ENCODE results near the gene EPC1.
"Not testable (repeated sequence)": the region's sequence is repeated elsewhere in the genome, so short reads cannot be mapped to it uniquely, and the experiment has no call there.

The EPC1 gene

DNA sequence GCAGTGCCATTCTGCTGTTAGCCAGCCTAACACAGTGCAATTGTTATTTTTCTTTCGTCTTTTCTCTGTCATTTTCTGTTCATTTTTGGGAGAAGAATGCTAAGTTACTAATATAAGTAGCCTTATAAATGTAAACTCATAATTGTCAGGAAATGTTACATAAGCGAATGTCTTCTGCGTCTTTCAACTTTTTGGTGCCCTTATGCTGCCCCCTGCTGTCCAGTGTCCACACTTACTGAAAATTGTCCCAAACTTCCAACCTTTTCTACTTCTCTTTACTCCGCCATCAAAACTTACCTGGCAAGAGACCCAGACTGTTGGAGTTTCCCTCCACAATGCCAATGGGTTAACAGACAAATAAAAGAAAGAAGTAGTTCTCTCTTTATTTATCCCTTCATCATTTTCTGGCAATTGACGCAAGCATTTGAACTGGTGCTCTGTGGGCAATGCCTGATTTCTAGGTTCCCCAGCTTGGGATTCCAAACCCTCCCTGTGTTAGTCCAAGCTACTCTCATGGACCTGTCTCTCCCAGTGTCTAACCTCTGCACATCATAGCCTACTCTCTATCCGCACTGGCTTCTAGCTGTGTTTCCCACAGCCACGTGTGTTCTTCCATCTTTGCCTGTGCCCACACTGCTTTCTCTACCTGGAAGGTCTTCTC lies 21.0 kb upstream of the EPC1 start:
- peak in 1 of 2 experiments; percentile 38 for DNase-seq

DNA sequence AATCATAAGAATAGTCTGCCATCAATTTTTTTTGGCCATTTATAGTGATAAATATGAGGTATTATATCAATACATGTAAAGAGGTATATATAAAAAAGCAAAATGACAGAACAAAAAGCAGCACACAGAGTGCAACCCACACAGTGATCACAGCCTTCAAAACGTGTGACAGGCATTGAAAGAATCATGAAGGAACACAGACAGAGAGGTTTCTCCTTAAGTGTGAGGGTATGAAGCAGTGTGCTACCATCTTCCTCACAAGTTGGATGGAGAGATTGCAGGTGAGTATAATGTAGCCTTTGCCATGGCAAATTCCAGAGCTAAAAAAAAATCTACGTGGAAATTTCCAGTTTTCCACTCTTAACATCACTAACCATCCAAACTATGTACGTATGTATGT lies 19.6 kb upstream of the EPC1 start:
- DNase-seq = no peak

DNA sequence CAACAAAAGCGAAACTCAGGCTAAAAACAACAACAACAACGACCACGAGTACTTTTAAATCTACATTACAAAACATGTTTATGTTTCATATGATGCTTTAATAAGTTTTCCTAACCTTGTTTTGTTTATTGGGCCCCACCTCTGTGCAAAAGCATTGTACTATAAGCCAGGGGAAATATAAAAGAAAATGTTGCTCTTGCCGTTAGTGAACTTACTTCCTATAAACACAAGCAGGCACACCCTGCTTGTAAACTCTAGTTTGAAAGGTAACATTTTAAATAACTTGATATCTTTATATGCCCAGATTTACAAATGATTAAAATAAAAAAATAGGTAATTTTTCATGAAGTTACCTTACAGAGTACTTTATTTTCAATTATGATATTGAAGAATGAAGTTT lies 19.2 kb upstream of the EPC1 start:
- DNase-seq = no peak

DNA sequence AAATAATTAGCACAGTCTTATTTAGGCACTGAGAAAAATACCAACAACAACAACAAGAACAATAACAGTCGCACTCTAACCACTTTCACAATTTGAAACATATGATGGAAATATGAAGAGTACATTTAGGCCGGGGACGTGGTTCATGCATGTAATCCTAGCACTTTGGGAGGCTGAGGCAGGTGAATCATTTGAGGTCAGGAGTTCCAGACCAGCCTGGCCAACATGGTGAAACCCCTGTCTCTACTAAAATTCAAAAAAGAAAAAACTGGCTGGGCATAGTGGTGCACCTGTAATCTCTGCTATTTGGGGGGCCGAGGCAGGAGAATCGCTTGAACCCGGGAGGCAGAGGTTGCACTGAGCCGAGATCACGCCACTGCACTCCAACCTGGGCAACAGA lies 18.4 kb upstream of the EPC1 start:
- not testable (repeated sequence) for DNase-seq

DNA sequence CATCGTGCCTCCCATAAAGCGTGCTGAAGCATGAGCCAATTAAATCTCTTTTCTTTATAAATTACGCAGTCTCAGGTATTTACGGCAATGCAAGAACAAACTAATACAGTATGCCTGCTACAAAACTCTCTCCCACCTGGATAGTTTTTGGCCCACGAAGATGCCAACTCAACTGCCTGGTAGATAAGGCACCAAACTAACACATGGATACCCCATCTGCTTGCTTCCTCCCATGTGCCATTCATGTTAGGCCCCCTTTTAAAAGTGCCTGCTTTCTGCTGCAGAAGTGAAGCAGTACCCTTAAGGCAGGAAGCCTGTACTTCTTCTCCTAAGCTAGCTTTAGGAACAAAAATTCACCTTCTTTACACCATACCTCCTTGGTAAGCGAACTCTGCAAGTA lies 15.6 kb upstream of the EPC1 start:
- no peak for DNase-seq

DNA sequence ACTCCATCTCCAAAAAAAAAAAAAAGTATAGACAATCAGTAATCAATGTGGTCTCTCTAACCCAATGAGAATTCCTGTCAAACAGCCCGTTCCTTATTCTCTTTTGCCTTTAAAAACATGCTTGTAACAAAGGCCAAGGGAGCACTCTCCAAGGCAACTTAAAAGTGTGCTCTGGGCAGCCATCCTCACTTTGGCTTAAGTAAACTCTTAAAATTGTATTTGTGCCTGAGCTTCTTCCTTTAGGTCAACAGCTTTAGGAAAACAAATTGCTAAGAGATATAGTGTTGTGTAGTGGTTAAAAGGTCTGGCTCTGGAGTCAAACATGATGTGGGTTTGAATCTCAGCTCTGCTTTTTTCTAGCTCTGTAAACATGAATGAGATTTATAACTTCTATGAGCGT lies 13.9 kb upstream of the EPC1 start:
- no peak for DNase-seq

DNA sequence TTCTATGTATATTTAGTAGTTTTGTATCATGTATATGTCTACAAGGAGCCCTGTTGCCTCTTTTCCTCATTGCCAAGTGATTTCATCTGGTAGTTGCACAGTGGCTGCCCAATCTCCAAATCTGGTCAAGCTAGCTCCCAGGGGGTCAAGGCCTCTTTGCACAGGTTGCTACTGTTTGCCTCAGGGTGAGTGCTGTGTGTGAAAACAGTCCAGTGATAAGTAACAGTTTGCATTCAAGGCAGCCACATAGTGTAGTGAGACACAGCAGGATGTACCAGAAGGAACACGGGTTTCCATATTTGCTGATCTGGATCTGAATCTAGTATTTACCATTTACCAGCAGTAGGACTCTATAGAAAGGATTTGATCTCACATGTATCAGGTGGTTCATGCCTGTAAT lies 13.3 kb upstream of the EPC1 start:
- no peak for DNase-seq

DNA sequence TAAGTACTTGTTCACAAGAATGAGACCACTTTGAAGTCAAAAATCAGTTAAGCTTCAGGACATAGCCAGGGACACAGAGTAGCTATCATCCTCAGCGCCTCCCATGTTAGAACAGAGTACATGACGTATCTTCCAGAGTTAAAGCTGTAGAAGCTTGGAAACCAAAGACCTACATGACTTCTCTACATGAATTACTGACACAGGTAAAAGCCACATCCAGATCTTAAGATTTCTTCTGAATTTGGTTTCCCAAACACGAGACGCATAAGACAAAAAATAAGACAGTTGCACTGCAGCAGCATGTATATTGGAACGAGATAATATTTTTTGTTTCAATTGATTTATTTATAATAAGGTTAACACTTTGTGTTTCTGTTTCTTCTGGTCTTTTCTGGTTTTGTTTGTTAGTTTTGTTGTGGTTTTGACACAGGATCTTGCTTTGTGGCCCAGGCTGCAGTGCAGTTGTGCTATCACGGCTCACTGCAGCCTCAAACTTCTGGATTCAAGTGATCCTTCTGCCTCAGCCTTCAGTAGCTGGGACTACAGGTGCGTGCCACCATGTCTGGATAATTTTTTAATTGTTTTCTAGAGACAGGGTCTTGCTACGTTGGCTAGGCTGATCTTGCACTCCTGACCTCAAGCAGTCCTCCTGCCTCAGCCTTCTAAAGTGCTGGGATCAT lies 10.2 kb upstream of the EPC1 start:
- DNase-seq = no peak

DNA sequence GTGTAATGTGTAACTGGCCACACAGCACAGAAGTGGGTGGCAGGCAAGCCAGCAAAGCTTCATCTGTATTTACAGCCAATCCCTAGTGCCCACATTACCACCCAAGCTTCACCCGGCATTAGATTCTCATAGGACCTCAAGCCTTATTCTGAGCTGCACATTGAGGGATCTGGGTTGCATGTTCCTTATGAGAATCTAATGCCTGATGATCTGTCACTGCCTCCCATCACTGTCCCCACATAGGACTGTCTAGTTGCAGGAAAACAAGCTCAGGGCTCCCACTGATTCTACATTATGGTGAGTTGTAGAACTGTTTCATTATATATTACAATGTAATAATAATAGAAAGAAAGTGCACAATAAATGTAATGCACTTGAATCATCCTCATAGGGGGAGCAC lies 7.7 kb upstream of the EPC1 start:
- not testable (repeated sequence) for DNase-seq

DNA sequence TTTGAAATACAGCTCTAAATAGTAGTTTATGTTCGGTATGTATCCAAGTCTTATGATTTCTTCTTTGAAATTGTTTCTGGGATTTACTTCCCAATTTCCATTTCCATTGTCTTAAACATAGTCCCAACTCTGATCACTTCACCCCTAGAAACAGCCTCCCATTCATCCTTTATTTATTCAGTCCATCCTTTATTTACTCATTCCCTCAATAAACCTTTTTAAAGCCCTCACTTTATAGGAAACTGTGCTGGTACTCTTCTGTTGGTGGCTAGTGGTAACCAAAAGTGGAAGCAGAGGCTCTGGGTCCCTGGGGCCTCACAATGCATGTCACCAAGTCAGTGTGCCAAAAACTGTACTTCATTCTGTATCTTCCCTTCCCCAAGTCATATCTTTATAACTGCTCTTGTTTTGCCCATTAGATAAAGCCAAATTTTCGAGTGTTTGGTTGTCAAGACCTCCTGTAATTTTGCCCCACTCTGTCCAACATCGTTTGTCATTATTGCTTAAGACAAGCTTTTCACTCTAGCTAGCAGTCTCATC lies 3.9 kb upstream of the EPC1 start:
- no peak for DNase-seq

DNA sequence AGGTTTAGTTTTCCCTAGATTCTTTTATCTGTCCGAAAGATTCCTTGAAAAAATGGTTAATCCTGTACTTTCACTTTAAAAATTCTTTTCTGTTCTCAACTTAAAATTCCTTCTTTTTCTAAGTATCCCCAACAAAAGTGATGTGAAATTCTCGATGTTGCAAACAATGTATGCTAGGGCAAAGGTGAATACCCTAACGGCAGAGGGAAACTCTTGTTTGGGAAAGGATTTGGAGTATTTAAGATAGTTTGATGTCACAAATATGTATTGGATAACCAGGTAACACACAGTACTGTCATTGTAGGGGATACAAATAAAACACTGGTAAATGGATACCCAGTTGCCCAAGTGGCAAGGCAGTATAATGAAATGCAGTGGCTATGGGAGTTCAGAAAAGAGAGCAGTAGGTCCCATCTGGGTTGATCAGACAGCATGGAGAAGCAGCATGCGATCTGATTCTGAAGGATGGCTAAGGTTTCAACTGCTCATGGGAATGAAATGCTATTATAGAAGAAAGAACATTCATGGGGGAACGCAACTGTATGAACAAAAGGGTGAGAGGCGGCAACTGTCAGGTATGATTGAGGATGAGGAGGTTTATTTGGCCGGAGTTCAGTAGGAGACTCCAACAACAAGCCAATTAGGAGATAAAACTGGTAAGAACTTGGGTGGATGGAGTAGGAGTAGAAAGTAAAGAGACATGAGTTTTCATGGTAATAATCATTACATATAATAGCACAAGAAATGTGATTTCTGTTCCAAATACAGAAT lies 3.2 kb upstream of the EPC1 start:
- no peak for DNase-seq

DNA sequence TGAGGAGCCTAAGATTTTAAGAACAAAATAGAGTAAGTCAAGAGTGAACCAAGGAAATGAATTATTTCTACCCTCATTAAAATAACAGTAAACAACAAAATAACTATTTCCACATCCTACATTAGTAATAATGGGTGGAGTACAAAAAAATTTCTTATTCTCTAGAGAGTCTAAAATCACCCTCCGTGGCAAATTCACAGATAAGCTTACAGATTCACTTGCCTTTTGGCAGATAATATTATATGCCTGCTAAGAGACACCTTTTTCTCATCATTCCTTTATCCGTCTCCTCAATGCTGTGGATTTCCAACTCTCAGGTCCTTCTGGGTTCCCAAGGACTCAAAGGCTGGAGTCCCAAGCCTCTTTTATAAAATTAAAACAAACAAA lies 2.2 kb upstream of the EPC1 start:
- DNase-seq = no peak

DNA sequence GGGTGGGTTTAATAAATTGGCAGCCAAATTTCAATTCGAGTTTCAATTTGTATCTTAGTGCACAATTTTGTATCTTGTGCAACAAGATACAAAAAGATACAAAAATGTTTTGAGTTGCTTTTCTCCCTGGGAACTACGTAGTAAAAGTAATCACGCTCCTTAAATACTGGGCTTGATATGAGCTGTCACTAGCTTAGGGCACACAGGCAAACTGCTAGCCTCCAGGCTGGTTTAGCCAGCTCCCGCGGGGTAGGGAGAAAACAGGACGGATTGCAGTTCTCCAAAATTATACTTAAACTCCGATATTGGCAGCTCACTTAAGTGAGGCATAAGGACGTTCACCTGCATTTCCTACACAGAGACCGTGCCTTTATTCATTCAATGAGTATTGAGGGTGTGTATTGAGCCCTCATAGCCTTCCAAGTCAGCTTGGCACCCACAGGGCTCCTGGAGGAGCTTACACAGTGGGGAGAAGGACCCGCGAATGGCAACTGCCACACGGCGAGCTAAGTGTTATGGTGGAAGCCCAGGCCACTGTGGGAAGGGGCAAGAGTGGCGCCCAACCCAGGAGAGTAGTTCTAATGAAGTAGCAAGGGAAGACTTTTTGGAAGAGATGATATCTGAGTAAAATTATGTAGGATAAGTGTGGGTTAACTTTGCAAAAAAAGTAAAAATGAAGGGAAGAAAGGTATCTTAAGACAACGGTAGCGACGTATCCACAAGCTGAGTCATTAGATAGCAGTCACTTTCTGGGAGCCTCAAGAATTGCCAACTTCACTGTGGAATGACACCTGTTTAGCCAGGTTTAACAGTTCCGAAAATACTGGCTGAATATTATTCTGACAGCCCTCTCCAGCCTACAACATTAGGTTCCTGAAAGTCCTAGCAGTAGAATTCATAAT lies 1.6 kb upstream of the EPC1 start:
- peak in 1 of 2 experiments; percentile 14 for DNase-seq

DNA sequence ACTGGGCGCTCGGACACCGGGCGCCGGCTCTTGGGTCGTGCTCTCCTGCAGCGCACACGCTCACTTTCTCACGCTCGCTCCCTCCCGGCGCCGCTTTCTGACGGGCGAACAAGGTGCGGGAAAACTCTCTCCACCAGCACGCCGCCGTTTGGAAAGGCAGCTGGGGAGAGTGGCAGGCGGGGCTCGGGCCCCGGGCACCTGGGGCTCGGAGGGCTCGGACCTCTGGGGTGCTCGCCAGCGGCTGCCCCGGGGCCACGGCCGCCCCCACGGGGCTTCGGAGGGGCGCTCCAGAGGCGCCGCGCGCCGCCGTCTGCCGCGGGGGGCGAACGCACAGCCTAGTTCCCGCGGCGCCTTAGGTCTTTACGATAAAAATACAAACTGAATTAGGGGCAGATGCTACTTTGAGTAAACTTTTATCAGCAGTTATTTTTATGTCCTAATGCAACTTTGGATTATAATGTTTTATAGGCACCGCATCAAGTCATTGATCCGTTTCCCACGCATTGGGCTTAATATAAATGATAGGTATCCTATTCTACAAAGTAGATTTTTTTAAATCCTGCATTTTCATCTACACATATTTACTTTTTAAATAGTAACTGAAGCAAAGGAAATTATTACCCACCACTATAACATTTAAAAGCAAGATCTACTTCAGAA lies 535 bp upstream of the EPC1 start:
- no peak for DNase-seq

DNA sequence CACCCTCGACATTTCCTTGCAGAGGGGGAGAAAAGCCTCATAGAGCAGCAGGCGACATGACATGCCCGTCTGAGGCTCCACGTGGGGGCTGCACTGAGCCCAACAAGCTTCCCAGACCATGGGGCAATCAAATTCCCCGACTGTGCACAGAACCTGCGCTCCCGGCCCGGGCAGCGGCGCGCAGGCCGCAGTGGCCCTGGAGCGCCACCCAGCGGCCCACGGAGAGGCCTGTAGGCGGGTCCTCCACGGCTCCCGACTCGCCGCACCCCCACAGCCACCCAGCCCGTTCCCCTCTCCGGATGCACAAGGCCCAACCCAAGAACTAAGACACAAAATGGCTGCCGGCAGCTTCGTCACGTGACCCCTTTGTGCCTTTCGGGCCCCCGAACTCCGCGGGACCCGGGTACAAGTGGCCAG lies 816 bp downstream of the EPC1 start:
- DNase-seq = peak; percentile 28 to 67

DNA sequence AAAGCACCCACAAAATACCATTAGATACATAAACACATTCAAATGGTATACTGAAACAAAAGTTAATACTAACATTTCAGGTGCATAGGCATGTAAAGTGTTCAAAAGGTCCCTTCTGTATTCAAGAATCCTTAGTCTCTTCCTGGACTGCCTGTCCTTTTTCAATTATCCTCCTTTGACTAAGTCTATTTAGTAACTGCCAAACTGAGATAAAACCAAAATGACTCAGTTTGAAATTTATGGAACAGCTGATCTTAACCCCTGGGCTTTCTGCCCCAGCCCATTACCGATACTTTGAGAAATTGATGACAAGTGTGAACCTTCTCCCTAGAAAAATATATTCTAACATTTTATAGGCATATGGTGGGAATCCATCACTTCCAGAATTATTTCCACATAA lies 5.4 kb downstream of the EPC1 start:
- no peak for DNase-seq

DNA sequence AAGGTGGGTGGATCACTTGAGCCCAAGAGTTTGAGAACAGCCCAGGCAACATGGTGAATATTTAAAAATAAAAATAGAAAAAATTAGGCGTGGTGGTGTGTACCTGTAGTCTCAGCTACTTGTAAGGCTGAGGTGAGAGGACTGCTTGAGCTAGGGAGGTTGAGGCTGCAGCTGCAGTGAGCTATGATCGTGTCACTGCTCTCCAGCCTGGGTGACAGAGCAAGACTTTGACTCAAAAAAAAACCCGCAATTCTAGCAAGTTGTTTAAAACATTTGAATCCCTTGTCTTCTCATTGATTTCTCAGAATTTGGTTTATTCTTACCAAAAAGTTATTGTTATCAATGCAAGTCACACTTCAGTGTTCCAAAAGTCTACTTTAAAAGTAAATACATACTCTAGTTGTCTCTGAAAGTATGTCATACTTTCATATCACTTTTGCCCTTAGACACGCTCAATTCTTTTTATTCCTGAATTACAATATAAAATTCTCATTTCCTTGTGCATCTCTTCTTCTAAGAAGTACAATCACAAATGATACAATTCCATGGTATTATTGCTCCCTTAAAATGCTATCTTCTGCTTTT lies 6.3 kb downstream of the EPC1 start:
- DNase-seq = no peak

DNA sequence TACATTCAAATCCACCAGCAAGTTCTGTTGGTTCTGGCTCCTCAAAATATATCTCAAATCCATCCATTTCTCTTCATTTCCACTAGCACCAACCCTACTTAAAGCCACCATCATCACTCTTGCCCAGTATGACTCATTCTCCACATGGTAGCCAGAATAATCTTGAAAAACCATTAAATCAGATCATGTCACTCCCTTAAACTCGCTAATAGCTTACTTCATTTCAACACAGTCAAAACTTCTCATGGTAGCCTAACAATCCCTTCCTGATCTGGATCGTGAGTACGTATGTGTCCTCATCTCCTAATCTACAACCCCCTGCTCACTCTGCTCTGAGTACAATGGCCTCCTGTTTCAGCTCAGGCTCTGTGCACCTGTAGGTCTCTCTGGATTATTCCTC lies 8.7 kb downstream of the EPC1 start:
- DNase-seq = no peak

DNA sequence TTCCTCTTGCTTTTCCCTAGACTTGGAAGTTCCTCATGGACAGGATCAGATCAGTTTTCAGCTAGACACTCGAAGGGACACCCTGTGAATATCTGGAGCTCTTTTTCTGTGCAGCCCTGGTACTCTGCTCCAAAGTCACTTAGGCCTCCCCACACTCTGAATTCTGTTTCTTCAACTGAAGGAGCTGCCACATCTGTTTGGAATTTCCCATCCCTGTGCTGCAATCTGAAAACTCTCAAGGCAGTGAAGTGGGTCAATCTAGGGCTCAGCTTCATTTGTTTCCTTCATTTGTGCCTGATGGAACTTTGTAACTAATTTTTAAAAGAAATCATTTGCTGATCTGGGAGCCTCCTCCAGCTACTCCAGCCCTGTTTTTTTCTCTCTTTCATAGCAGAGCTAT lies 9.6 kb downstream of the EPC1 start:
- no peak for DNase-seq

DNA sequence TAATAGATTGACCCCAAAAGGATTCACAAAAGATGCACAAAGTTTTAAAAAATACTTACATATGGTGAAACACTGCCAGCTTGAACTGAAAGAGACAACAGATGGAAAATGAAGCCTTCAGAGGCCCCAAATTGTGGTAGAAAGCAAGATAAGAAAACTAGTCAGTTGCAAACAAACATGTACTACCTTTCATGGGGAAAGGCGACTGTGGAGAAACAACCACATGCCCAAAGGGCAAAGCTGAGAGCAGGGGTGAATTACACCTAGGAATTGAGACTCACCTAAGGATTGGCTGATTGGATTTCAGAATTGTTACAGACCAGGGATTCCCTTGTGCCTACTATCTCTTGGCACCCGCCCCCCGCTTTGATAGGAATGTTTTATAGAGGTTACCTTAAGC lies 13.1 kb downstream of the EPC1 start:
- DNase-seq = no peak

DNA sequence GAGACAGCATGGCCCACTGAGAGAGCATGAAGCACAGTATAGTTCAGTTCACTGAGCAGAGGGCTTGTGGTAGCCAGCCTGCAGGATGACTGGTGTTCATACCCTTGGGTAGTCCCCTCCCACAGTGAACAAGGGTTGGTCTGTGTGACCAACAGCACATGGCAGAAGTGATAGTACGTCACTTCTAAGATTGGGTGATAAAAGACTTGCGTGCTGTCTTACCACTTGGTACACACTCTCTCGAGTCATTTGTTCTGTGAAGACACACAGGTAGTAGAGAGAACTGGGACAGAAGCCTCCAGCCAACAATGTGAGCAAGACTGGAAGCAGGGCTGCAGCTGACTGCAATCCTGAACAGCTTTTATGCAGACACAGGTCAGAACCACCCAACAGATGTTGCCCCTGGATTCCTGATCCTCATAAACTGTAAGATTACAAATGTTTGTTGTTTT lies 14.6 kb downstream of the EPC1 start:
- DNase-seq = no peak

DNA sequence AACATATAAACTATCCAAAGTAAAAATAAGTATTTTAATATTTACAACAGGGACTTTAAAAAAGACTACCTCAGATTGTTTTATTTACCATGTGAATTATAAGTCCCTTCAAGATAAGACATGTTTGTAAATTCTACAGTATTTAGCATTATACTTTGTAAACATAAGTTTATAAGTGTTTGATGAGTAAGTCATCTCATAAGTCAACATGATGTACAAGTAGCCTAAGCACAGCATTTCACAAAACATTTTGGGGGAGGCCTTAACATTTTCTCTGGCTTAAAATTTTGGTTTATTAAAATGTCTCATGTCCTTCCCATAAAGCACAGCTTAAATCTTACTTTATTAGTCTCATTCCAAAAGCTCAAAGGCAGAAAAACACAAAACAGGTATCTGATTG lies 15.4 kb downstream of the EPC1 start:
- no peak for DNase-seq

Data from cerebellar nuclear complex (tissue), 1 donor.